ENCODE data around the gene RALGPS2. TPM values are rescaled to one million over a fixed set of nuclear protein-coding genes. Genes with fewer than 3 reads are reported as not detected.

RALGPS2 gene
- total RNA-seq, 1 experiment from 2014 or later, result 12.7 TPM

GRCh38 chr1:178869119-178869697, 144.2 kb downstream of the RALGPS2 start:
- Histone ChIP-seq H3K27me3 (replicated peaks; ENCODE audit: insufficient read depth, low read depth, low read length, poor library complexity) (no peaks in the 10 kb centered on the region), H3K4me3 (ENCODE audit: low read depth, low read length, poor library complexity, severe bottlenecking) (peak overlapping the region; percentile 28), H3K4me1 (ENCODE audit: insufficient read depth, low read length, poor library complexity, severe bottlenecking) (peaks cover 55% of the 10 kb centered on the region), H3K27ac (ENCODE audit: low read depth, low read length, poor library complexity, severe bottlenecking) (peak overlapping the region; percentile 47), H3K36me3 (ENCODE audit: insufficient read depth, low read length, poor library complexity, severe bottlenecking) (no peaks in the 10 kb centered on the region), H3K9me3 (ENCODE audit: low read depth, low read length, poor library complexity, severe bottlenecking) (no peaks in the 10 kb centered on the region)
- BruUV-seq (replicated peaks), result no TSS peak
- peak; percentile 70 for DNase-seq (ENCODE audit: low spot score)
- ChIA-PET CTCF (interaction anchor here (0.7 kb wide), 1 partner anchor 328 kb away, joined by 3 read pairs; no protein-coding TSS in a partner anchor), POLR2A (ENCODE audit: low non-redundant PET) (no interaction called here)
- intact Hi-C loops (cut with micrococcal nuclease; ENCODE audit: unreplicated experiment), result no loop called here
- TF ChIP-seq EZH2 (IDR thresholded peaks at IDR 0.05; ENCODE audit: borderline replicate concordance, low read depth, low read length, poor library complexity, severe bottlenecking), result no peak
- TF ChIP-seq CTCF (conservative IDR thresholded peaks at IDR 0.05; ENCODE audit: low read depth, low read length), result no peak

- Histone ChIP-seq H3K9me3 (ENCODE audit: low read depth, low read length, poor library complexity, severe bottlenecking) (no peaks in the 10 kb centered on the region), H3K27me3 (replicated peaks; ENCODE audit: insufficient read depth, low read depth, low read length, poor library complexity) (no peaks in the 10 kb centered on the region), H3K4me1 (ENCODE audit: insufficient read depth, low read length, poor library complexity, severe bottlenecking) (peaks cover 55% of the 10 kb centered on the region), H3K36me3 (ENCODE audit: insufficient read depth, low read length, poor library complexity, severe bottlenecking) (no peaks in the 10 kb centered on the region), H3K27ac (ENCODE audit: low read depth, low read length, poor library complexity, severe bottlenecking) (peak overlapping the region; percentile 47), H3K4me3 (ENCODE audit: low read depth, low read length, poor library complexity, severe bottlenecking) (peak overlapping the region; percentile 28)
- DNase-seq (ENCODE audit: low spot score), result no peak
- CTCF ChIA-PET, result no interaction called here
- TSS peak; percentile 38 for BruUV-seq (replicated peaks)
- POLR2A ChIA-PET (ENCODE audit: low non-redundant PET), result no interaction called here
- intact Hi-C loops (cut with micrococcal nuclease; ENCODE audit: unreplicated experiment), result no loop called here
- TF ChIP-seq EZH2 (IDR thresholded peaks at IDR 0.05; ENCODE audit: borderline replicate concordance, low read depth, low read length, poor library complexity, severe bottlenecking), result no peak
- TF ChIP-seq CTCF (conservative IDR thresholded peaks at IDR 0.05; ENCODE audit: low read depth, low read length), result no peak
These were observed 145.2 kb downstream of the RALGPS2 start for GRCh38 chr1:178870221-178870620.

- Histone ChIP-seq H3K9me3 (ENCODE audit: low read depth, low read length, poor library complexity, severe bottlenecking) (no peaks in the 10 kb centered on the region), H3K27ac (ENCODE audit: low read depth, low read length, poor library complexity, severe bottlenecking) (peak within 1 kb of the TSS; percentile 47), H3K4me3 (ENCODE audit: low read depth, low read length, poor library complexity, severe bottlenecking) (peak within 1 kb of the TSS; percentile 28), H3K27me3 (replicated peaks; ENCODE audit: insufficient read depth, low read depth, low read length, poor library complexity) (no peaks in the 10 kb centered on the region), H3K4me1 (ENCODE audit: insufficient read depth, low read length, poor library complexity, severe bottlenecking) (peaks cover 53% of the 10 kb centered on the region), H3K36me3 (ENCODE audit: insufficient read depth, low read length, poor library complexity, severe bottlenecking) (no peaks in the 10 kb centered on the region)
- BruUV-seq (replicated peaks), result no TSS peak
- peak; percentile 79 for DNase-seq (ENCODE audit: low spot score)
- CTCF ChIA-PET, result no interaction called here
- TF ChIP-seq EZH2 (IDR thresholded peaks at IDR 0.05; ENCODE audit: borderline replicate concordance, low read depth, low read length, poor library complexity, severe bottlenecking) (no peak), CTCF (conservative IDR thresholded peaks at IDR 0.05; ENCODE audit: low read depth, low read length) (no peak)
- POLR2A ChIA-PET (ENCODE audit: low non-redundant PET), result no interaction called here
- intact Hi-C loops (cut with micrococcal nuclease; ENCODE audit: unreplicated experiment), result no loop called here
These were observed 145.9 kb downstream of the RALGPS2 start, which contains the start of gene ANGPTL1 for GRCh38 chr1:178870944-178871343. Gene ANGPTL1, minus strand, starts transcription at chr1:178871077. Its CDS starts 5,301 bp downstream, at chr1:178865776.

Data from A673 (cell line).